ENCODE measurements around the gene P2RY13. TPM values are rescaled to one million over a fixed set of nuclear protein-coding genes. Genes with fewer than 3 reads are reported as not detected.

P2RY13 gene
- total and polyA plus RNA-seq, 10 of the 15 experiments (the other 5 are each of a cell fraction or from before 2014, with no cell fraction given), result not detected

DNA sequence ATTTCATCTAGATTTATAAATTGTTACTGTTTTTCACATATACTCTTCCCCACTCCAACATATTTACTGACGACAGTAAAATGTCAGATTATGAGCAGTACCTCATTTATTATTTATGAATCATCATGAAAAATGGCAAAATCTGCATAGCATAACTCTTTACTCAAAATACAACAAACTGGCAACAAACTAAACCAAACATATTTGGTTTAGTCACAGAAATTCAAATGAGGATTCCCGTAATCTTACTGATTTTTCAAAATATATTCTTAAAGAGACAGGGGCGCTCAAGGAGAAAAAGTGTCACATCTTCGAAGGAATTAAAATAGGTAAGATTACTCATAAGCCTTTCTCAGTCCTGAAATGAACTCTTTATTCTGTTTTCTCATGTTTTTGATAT is 9.7 kb downstream of the P2RY13 start:
- Histone ChIP-seq H3K79me2 (ENCODE audit: control insufficient read depth, insufficient read depth, low read length) (no peaks in the 10 kb centered on the region), H3K4me3 (no peak overlapping the region), H3K4me1 (ENCODE audit: control insufficient read depth, insufficient read depth, low read length) (no peaks in the 10 kb centered on the region), H3K4me2 (ENCODE audit: control insufficient read depth, insufficient read depth) (no peak overlapping the region), H2AFZ (ENCODE audit: control insufficient read depth, low read depth, low read length) (no peak overlapping the region), H3K27ac (ENCODE audit: control insufficient read depth, insufficient read depth) (no peak overlapping the region), H3K36me3 (ENCODE audit: control insufficient read depth in 2 of 2, insufficient read depth in 2 of 2, low read length in 1 of 2) (no peaks in the 10 kb centered on the region), H3K27me3 (replicated peaks in 1 of 2; ENCODE audit: control insufficient read depth in 2 of 2, insufficient read depth in 2 of 2, low read length in 1 of 2) (no peaks in the 10 kb centered on the region; a peak in 2 of 4 replicates), H3K9me3 (replicated peaks; ENCODE audit: control insufficient read depth, insufficient read depth, low read length) (no peaks in the 10 kb centered on the region), H3K9ac (ENCODE audit: control insufficient read depth, insufficient read depth, low read length) (no peak overlapping the region), H4K20me1 (ENCODE audit: control insufficient read depth, insufficient read depth) (no peaks in the 10 kb centered on the region)
- WGBS (ENCODE audit: insufficient coverage, insufficient replicate concordance, low lambda C conversion rate, missing lambda C conversion rate), result 37% methylated on average over 4 of the region's 4 CpGs
- ATAC-seq, result no peak
- ChIA-PET RAD21 (ENCODE audit: unreplicated experiment) (no interaction called here), SMC1A (ENCODE audit: uncharacterized antibody, unreplicated experiment) (interaction anchor here (1.5 kb wide), 1 partner anchor 28 kb away, joined by 5 read pairs; no protein-coding TSS in a partner anchor), POLR2A (no interaction called here), CTCF (interaction anchor here (1.5 kb wide), 1 partner anchor 8 kb away, joined by 3 read pairs; no protein-coding TSS in a partner anchor)
- in situ Hi-C loops (cut with MboI), result no loop called here
- intact Hi-C loops (cut with micrococcal nuclease; ENCODE audit: unreplicated experiment), result no loop called here
- no TSS peak for BruUV-seq (replicated peaks)
- no peak for FAIRE-seq
- DNase-seq (ENCODE audit: low read depth, low spot score), result no peak
- no peak for TF ChIP-seq ZNF592 (IDR thresholded peaks at IDR 0.05)
- TF ChIP-seq ZBTB4 (CRISPR knock-in tag; IDR thresholded peaks at IDR 0.05), result no peak
- TF ChIP-seq SIX5 (IDR thresholded peaks at IDR 0.05; ENCODE audit: low read depth, low read length, severe bottlenecking), result no peak
- TF ChIP-seq ETV6 (conservative IDR thresholded peaks at IDR 0.05 in 1 of 2, IDR thresholded peaks at IDR 0.05 in 1 of 2; ENCODE audit: borderline replicate concordance in 1 of 2, low read depth in 1 of 2), result no peak
- no peak for TF ChIP-seq GATAD2B (conservative IDR thresholded peaks at IDR 0.05; ENCODE audit: low read depth)
- no peak for TF ChIP-seq NRF1 (conservative IDR thresholded peaks at IDR 0.05; ENCODE audit: low read depth, low read length)
- TF ChIP-seq FOXK2 (IDR thresholded peaks at IDR 0.05), result no peak
- TF ChIP-seq NFXL1 (IDR thresholded peaks at IDR 0.05; ENCODE audit: borderline replicate concordance), result no peak
